HG03457 (cell line): ENCODE measurements around the gene FAM118B.
"Not testable (repeated sequence)": the region's sequence is repeated elsewhere in the genome, so short reads cannot be mapped to it uniquely, and the experiment has no call there.

ENCODE experiments used
- ATAC-seq: cut with Tn5 transposase; IDR thresholded peaks from one replicate; pipeline ENCODE4 v1.9.1; 2021; ENCODE audit warnings: moderate number of reproducible peaks; ENCODE audit not compliant: unreplicated experiment

The FAM118B gene

GRCh38 chr11:126308771-126309170, 97.2 kb downstream of the FAM118B start:
- ATAC-seq, result not testable (repeated sequence)

GRCh38 chr11:126310200-126310991, 98.8 kb downstream of the FAM118B start:
- ATAC-seq, result no peak

GRCh38 chr11:126310992-126311310, 99.4 kb downstream of the FAM118B start:
- no peak for ATAC-seq

- ATAC-seq, result peak; percentile 59
Observed at GRCh38 chr11:126311401-126312291, 100.1 kb downstream of the FAM118B start.
